HG03175 (cell line): ENCODE measurements around the gene BTBD9.
A peak's percentile ranks its signal among the peaks of the same experiment; 100 is the strongest.
"Not testable (repeated sequence)": the region's sequence is repeated elsewhere in the genome, so short reads cannot be mapped to it uniquely, and the experiment has no call there.

Experiments
- ATAC-seq: cut with Tn5 transposase; IDR thresholded peaks from one replicate; pipeline ENCODE4 v1.9.1; 2021; ENCODE audit warnings: mild to moderate bottlenecking, moderate library complexity; ENCODE audit not compliant: unreplicated experiment

BTBD9 gene

DNA sequence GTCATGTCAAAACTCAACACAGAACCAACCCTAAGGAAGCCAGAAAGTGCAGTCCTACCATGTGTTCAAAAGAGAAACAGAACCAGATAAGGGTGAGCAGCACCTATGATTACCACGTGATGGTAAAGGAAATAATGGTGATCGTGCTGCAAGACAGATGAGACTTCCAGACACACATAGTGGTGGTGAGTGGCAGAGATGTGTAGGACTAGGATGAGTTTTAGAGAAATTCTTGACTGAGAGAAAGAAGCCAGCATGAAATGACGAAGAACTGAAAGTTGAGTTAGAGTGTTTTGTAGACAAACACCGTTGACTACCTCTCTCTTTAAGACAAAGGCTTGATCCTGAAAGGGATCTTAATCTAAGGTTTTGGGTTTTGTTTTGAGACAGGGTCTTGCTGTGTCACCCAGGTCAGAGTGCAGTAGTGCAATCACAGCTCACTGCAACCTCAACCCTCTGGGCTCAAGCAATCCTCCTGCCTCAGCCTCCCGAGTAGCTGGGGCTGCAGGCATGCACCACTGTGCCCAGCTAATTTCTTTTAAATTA lies 10.6 kb upstream of the BTBD9 start:
- no peak for ATAC-seq

DNA sequence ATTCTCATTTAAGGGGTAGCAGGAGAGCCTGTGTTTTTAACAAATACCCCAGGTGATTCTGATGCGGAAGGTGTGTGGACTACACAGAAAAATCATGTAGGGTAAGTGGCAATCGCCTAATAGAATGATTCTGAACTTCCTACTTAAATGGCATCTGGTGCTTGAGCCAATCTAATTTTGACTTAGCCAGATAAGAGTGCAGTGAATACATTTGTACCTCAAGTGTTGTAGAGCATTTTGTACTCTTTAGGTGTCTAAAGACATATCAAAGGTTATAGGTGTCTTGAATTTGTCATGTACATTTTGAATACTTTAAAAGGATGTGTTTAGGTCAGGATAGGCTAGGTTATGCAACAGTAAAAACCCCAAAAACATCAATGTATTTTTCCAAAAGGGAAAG lies 10.0 kb upstream of the BTBD9 start:
- ATAC-seq, result no peak

DNA sequence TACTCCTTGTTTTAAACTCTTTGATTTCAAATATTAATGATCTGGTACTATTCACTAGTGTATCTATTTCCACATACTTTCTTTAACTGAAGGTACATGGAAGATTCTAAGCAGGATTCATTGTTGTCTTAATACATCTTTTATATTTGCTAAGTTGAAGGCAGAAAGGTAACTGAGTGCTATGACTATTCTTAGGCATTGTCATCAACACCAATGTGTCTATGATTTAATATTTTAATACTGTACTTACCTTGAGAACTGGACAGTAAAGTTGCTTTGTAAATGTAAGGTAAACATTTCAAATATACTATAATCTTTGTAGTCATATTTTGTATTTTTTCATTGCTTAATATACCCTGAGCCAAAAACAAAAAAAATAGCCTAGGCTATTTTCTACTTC lies 8.9 kb upstream of the BTBD9 start:
- no peak for ATAC-seq

DNA sequence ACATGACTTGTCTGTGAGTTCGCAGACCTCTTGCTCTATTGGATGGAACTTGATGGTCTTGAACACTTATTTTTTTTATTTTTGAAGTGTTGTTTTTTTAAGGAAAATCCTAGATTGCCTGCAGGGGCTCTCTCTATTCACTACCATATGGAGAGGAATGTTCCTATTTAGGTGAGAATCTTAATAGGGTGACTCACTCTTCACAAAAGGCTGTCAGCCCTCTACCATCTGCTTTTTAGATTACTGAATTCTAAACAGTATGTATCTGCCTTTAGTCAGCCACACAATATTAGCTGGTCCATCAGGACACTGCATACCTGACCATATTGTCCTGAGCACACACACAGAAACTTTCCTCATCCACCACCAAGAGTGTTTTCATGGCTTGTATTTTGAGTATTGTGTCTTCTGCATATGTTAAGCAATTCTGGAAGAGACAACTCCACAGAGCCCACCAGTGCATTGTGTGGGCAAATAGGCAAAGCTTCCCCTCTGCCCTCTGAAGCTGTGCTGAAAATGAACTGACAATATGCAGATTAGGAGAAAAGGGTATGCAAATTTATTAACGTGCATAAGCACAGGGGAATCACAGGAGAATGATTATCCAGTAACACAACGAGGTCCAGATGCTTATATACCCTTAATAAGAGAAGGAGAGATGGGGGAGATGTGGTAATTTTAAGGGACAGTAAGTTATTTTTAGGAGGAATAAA lies 6.6 kb upstream of the BTBD9 start:
- no peak for ATAC-seq

DNA sequence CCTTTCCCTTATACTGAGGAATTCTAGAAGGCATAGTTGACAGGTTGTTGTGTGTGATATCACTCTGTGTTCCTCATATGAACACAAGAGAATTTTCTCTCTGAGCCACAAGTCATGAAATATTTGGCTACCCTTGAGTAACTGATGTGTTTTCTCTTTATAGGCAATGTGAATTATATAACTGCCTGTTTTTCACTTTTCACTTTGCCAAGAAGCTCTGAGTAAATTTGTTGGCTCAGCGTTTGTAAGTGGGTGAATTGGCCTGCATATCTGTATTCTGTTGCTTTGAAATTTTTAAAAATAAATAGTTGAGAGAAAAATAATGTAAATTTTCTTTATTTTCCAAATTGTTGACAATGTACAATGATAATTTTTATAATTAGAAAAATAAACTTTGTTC lies 5.2 kb upstream of the BTBD9 start:
- ATAC-seq, result no peak

DNA sequence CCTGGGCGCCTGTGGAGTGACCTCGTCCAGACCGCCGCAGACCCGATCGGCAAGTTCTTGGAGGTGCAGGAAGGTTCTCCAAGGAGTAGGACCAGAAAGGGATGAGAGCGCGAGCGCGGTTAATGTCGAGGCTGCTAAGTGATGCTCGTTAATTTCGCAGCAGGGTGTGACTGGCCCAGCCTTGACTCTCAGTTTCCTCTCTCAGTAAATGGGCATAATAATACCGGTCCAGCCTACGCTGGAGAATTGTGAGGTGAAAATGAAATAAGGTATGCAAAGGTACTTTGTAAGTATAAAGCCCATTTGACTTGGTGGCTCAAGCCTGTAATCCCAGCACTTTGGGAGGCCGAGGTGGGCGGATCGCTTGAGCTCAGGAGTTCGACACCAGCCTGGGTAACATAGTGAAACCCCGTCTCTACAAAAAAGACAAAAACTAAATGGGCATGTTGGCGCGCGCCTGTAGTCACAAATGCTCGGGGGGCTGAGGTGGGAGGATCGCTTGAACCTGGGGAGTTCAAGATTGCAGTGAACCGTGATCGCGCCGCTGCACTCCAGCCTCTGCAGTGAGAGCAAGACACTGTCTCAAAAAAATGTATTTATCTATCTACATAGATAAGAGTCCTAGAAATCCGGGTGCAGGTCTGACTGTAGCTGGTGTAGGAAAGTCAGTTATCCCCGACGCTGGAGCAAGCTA lies 634 bp upstream of the BTBD9 start:
- ATAC-seq, result no peak

DNA sequence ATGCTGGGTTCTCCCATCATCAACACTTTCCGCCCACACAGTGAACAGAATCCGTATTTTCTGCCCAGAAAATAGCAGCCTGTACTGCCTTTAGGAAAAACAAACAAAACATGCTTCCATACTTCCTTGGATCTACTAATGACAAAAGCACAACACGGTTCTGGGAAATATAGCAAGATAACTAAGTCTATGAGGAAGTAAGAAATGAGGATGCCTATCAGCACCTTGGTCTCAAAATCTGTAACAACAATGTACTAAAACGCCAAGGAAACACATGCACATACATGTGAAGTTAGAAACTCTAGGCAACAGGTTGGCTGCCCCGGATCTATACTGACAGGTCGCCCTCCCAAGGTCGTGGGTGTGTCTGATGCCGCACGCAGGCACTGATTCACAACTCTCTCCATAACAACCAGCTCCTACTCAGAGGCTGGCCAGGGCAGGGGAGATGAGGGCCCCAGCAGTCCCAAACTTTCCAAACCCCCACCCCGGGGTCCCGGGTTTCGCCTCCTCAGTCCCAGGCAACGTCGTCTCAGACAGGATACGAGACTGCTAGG lies 710 bp downstream of the BTBD9 start:
- peak; percentile 33 for ATAC-seq

DNA sequence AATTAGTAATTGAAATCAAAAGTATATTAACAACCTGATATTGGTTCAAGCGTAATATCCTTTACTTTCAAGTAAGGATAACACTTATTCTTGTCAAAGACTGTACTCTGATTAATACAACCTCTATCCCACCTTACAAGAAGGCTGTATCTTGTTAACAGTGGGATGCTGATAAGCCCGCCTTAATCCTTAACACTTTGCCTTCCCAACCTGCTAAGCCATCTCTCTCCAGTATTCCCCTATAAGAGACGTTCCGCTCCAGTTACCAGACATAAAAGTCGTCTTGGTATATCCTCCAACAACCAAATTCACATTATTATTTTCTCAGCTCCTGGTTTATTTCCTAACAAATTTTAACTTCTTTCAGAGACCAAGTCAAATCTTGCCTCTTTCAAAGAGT lies 2.0 kb downstream of the BTBD9 start:
- ATAC-seq, result no peak

DNA sequence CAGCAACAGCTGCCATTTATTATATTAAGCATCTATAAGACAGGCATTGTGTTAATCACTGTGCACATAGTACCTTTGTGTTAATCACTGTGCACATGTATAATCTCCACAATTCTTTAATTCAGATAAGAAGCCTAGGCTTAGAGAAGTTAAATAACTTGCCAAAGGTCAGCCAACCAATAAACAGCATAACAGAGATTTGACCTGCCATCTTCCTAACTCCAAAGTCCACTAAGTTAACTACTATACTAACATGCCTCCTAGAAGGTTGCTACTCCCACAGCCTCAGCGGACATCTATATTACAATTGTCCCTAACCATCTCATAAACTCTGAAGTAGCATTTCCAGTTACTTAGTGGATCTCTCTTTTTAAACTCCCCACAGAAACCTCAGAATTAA lies 3.7 kb downstream of the BTBD9 start:
- no peak for ATAC-seq

DNA sequence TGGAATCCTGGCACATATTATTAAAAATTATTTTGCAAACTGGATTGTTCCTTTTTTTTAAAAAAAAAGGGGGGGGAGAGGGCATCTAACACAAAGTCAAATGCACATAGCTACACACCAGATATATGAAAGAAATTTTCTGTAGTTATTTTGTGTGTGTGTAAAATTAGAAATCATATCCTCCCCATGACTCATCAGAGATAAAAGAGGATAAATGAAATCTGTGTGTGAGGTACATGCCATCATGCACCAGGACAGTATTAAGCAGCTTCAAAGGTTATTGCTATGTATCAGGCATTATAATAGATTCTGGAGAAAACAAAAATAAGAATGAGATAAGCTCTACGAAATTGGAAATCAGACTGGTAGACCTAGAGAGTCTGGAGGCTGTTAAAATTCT lies 5.2 kb downstream of the BTBD9 start:
- ATAC-seq, result no peak

DNA sequence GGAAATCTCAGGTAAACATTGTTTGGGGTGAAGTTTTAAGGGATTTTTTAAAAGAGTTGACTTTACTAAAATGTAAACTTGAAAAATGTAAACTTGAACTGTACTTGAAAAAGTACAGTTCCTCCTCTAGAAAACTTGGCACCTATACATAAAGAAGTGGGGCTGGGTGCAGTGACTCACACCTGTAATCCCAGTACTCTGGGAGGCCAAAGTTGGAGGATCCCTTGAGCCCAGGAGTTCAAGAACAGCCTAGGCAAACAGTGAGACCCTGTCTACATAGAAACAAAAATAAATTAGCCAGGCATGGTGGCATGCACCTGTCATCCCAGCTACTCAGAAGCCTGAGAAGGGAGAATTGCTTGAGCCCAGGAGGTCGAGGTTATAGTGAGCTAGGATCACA lies 7.2 kb downstream of the BTBD9 start:
- ATAC-seq, result no peak

DNA sequence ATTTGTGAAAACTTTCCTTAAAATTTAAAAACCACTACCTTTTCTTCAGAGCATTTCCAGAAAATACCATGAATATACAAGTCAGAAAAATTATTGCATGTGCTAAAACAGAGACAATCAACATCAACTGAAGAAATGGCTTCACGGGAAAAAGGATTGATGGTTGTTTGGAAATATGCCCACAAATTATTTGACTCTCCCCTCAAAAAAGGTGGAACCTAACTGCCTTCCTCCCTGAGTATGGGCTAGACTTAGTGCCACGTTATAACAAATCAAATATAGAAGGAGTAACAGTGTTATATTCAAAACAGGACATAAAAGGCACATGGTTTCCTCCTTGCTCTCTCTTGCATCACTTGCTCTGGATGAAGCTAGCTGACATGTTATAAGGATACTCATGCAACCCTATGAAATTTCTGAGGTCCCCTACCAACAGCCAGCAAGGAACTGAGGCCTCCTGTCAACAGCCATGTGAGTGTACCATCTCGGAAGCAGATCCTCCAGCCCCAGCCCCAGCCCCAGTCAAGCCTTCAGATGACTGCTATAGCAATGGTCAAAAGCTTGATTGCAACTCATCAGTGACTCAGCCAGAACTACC lies 8.4 kb downstream of the BTBD9 start:
- ATAC-seq, result no peak

DNA sequence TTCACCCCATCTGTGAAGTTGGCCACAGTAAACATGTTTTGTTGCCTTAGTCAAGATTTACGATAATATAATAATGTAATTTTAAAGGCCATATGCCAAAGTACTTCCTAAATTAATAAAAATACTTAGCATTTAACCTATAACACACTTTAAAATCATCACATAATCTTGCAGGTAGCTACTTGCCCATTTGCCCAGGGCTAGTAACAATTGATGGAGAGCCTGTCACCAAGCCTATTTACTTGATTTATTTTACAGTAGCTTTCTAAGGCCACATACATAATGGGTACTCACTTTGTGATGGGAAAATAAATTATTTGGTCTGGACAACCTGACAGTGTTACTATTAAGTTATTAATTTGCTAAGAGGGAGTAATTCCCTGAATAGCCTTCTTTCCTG lies 14.5 kb downstream of the BTBD9 start:
- ATAC-seq, result no peak

DNA sequence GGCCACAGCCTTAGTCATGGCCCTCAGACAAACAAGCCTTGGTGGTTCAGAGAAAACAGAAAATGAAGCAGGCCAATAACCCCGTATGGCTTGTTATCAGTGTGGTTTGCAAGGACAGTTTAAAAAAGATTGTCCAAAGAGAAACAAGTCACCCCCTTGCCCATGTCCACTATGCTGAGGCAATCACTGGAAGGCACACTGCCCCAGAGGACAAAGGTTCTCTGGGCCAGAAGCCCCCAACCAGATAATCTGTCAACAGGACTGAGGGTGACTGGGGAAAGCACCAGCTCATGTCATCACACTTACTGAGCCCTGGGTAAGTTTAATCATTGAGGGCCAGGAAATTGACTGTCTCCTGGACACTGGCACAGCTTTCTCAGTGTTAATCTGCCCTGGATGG lies 20.4 kb downstream of the BTBD9 start:
- ATAC-seq, result not testable (repeated sequence)

DNA sequence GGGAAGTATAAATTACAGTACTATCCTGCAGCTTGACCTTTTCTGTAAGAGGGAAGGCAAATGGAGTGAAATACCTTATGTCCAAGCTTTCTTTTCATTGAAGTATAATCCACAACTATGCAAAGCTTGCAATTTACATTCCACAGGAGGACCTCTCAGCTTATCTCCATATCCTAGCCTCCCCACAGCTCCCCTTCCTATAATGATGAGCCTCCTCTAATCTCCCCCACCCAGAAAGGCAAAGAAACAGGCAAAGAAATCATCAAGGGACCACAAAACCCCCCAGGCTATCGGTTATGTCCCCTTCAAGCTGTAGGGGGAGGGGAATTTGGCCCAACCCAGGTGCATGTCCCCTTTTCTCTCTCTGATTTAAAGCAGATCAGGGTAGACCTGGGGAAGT lies 21.4 kb downstream of the BTBD9 start:
- ATAC-seq, result not testable (repeated sequence)

DNA sequence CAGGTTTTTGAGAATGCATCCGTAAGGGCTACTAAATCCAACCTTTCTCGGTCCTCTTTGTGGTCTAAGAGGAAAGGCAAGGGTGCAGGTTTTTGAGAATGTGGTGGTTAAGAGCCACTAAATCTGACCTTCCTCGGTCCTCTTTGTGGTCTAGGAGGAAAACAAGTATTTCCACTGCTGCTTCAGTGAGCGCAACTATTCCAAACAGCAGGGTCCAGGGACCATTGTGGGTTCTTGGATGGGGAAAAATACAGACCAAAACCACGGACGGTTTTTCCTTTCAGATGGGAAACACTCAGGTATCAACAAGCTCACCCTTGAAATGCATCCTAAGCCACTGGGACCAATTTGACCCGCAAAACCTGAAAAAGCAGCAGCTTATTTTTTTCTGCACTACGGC lies 21.9 kb downstream of the BTBD9 start:
- ATAC-seq, result no peak

DNA sequence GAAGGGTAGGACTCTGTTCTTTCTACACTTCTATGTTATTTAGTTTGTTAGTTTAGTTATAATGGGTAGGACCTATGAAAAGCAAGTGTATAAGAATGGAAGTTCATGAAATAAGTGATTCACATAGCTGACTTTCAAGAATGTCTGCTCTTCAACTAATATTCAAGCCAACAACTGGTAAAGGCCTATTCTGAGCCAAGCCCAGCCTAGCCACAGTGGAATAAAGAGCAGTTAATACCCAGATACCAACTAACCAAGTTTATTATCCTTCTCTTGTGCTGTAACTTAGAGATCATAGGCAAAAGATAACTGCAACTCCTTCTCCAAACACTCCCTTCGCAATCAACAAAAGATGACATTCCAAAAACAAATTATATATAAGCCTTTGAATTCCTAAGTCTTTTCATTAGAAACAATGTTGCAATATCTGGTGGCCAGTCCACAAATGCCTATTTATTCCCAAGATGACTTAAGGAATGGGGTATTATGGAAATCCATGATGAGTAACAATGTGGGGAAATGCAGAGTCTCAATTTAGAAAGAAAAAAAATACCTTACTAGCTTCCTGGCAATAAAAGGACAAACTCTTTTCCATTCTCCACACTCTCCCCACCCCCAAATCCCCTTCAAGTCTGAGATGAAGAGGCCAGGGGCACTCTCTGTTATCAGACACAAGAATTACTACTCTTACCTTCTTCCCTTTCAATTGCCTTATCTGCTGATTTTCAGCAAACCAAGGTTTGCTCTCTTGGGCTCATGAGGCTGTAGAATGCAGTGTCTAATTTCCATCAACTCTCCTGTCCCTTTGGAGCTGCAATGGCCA lies 27.4 kb downstream of the BTBD9 start:
- no peak for ATAC-seq

DNA sequence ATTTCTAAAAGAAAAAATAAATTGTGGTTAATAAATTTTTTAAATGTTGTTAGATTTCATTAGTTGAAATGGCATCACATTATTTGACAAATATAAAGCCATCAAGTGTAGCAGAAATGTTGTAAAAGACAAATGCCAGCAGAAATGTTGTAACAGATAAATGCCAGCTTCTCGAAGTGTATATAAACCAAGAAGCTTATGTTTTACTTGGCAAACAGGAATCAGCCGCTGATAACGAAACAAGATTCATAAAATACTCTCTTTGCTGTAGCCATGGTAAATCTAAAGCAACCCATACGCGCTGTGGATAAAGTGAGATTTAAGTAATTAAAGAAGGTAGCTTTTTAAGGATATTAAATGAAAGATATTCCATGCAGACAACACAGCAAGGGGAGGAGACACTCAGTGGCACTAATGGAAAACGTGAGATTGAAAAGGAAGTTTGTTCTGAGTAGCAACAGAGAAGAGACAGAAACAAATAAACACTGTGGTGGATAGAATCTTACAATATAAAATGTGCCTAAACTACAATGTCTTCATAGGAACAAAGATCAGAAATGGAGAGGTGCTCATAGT lies 29.6 kb downstream of the BTBD9 start:
- ATAC-seq, result no peak

DNA sequence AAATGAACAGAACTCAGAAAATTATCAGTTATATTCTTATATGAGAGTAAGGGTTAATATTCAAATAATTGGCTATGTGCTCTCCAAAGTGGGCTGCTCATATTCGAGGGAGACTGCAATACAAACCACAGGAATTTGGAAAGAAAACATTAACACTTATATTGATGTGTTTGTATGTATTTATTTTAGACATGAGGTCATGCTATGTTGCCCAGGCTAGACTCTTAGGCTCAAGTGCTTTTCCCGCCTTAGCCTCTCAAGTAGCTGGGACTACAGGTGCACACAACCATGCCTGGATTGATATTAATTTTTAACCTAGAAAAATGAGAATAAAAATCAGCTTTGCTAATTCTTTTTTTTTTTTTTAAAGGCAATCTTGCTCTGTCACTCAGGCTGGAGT lies 35.0 kb downstream of the BTBD9 start:
- no peak for ATAC-seq

DNA sequence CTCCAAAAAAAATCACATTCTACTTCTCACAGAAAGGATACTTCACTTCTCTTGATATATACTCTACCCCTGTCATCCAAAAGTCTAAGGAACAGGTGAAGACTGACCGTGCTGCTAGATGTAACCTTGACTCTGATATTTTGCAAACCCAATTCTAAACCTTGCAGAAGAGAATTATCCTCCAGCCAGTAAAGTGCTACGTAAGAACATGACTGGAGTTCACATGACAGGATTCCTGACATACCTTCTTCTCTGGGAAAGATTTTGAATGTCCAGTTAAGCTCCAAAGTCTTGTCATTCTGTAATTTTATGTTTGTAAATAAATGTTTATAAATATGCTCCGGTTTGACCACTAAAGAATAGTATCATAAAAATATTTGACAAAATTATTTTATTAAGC lies 35.8 kb downstream of the BTBD9 start:
- ATAC-seq, result no peak

DNA sequence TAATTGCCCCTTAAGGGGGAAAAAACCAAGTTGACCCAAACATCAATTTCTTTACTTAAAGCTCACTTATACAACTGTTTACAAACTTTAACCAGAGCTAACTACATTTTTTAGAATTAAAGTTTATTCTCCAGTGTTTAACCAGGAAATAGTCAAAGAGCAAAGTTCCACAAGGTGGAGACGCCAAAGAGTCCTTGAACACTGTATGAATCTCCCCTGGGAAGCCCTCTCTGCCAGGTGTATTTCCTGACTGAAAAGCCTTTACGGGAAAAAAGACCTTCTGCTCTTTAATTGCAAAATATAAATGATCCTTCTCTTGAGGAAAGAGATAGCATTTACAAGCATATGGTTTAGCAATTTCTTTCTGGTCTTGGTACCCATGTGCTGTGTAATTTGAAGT lies 36.2 kb downstream of the BTBD9 start:
- no peak for ATAC-seq
